ENCODE measurements around the gene TPCN2.

TPCN2 gene

GRCh38 chr11:69017951-69018350 is 30.8 kb upstream of the TPCN2 start:
- no peak for TF ChIP-seq GATA2 (IDR thresholded peaks at IDR 0.05; ENCODE audit: low read depth, low read length)
- no peak for TF ChIP-seq GATA3 (IDR thresholded peaks at IDR 0.05; ENCODE audit: low read depth, low read length)

GRCh38 chr11:69018924-69019323 is 29.8 kb upstream of the TPCN2 start:
- TF ChIP-seq GATA3 (IDR thresholded peaks at IDR 0.05; ENCODE audit: low read depth, low read length) (no peak), GATA2 (IDR thresholded peaks at IDR 0.05; ENCODE audit: low read depth, low read length) (no peak)

- TF ChIP-seq GATA3 (IDR thresholded peaks at IDR 0.05; ENCODE audit: low read depth, low read length) (no peak), GATA2 (IDR thresholded peaks at IDR 0.05; ENCODE audit: low read depth, low read length) (no peak)
Measured at GRCh38 chr11:69022260-69022659, 26.5 kb upstream of the TPCN2 start.

- no peak for TF ChIP-seq GATA3 (IDR thresholded peaks at IDR 0.05; ENCODE audit: low read depth, low read length)
- no peak for TF ChIP-seq GATA2 (IDR thresholded peaks at IDR 0.05; ENCODE audit: low read depth, low read length)
Measured at GRCh38 chr11:69024509-69024908, 24.2 kb upstream of the TPCN2 start.

- TF ChIP-seq GATA3 (IDR thresholded peaks at IDR 0.05; ENCODE audit: low read depth, low read length) (no peak), GATA2 (IDR thresholded peaks at IDR 0.05; ENCODE audit: low read depth, low read length) (no peak)
Measured at GRCh38 chr11:69027704-69028372, 20.9 kb upstream of the TPCN2 start.

GRCh38 chr11:69030301-69030700 is 18.4 kb upstream of the TPCN2 start:
- TF ChIP-seq GATA2 (IDR thresholded peaks at IDR 0.05; ENCODE audit: low read depth, low read length) (no peak), GATA3 (IDR thresholded peaks at IDR 0.05; ENCODE audit: low read depth, low read length) (no peak)

- no peak for TF ChIP-seq GATA2 (IDR thresholded peaks at IDR 0.05; ENCODE audit: low read depth, low read length)
- no peak for TF ChIP-seq GATA3 (IDR thresholded peaks at IDR 0.05; ENCODE audit: low read depth, low read length)
Measured at GRCh38 chr11:69032833-69033232, 15.9 kb upstream of the TPCN2 start.

- TF ChIP-seq GATA2 (IDR thresholded peaks at IDR 0.05; ENCODE audit: low read depth, low read length), result no peak
- no peak for TF ChIP-seq GATA3 (IDR thresholded peaks at IDR 0.05; ENCODE audit: low read depth, low read length)
Measured at GRCh38 chr11:69033431-69033830, 15.3 kb upstream of the TPCN2 start.

- no peak for TF ChIP-seq GATA3 (IDR thresholded peaks at IDR 0.05; ENCODE audit: low read depth, low read length)
- TF ChIP-seq GATA2 (IDR thresholded peaks at IDR 0.05; ENCODE audit: low read depth, low read length), result no peak
Measured at GRCh38 chr11:69034123-69034867, 14.4 kb upstream of the TPCN2 start.

- TF ChIP-seq GATA3 (IDR thresholded peaks at IDR 0.05; ENCODE audit: low read depth, low read length) (no peak), GATA2 (IDR thresholded peaks at IDR 0.05; ENCODE audit: low read depth, low read length) (no peak)
Measured at GRCh38 chr11:69035150-69035945, 13.4 kb upstream of the TPCN2 start.

GRCh38 chr11:69035946-69036340 is 12.8 kb upstream of the TPCN2 start:
- TF ChIP-seq GATA2 (IDR thresholded peaks at IDR 0.05; ENCODE audit: low read depth, low read length) (no peak), GATA3 (IDR thresholded peaks at IDR 0.05; ENCODE audit: low read depth, low read length) (no peak)

GRCh38 chr11:69037074-69037473 is 11.7 kb upstream of the TPCN2 start:
- TF ChIP-seq GATA3 (IDR thresholded peaks at IDR 0.05; ENCODE audit: low read depth, low read length) (no peak), GATA2 (IDR thresholded peaks at IDR 0.05; ENCODE audit: low read depth, low read length) (no peak)

- TF ChIP-seq GATA2 (IDR thresholded peaks at IDR 0.05; ENCODE audit: low read depth, low read length) (no peak), GATA3 (IDR thresholded peaks at IDR 0.05; ENCODE audit: low read depth, low read length) (no peak)
Measured at GRCh38 chr11:69037544-69037943, 11.2 kb upstream of the TPCN2 start.

GRCh38 chr11:69039501-69039900 is 9.2 kb upstream of the TPCN2 start:
- TF ChIP-seq GATA3 (IDR thresholded peaks at IDR 0.05; ENCODE audit: low read depth, low read length) (no peak), GATA2 (IDR thresholded peaks at IDR 0.05; ENCODE audit: low read depth, low read length) (no peak)

Data from SH-SY5Y (cell line).